ENCODE measurements around the gene SIVA1.

Gene SIVA1

DNA sequence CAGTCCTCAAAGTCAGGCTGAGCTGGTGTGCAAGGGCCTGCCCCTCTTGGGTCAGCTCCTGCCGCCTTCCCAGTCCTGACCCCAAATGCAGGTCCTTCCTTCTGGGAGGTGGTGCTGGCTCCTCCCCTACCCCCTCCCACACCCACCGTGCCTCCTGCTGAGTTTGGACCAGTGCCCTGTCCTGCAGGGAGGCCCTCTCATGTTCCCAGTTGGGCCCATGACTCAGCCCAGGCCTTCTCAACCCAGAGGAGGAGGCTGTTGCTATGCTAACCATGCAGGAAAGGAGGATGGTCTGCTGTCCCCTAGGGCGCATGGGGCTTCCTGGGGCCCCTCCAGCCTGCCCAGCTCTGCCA, 52.4 kb downstream of the SIVA1 start:
- no peak for FAIRE-seq

GRCh38 chr14:104805941-104806624, 53.1 kb downstream of the SIVA1 start:
- no peak for FAIRE-seq
- no peak for DNase-seq (ENCODE audit: insufficient read length, low spot score)

More for the DNA sequence above, 52.4 kb downstream of the SIVA1 start:
- DNase-seq (ENCODE audit: insufficient read length, low spot score) = no peak

DNA sequence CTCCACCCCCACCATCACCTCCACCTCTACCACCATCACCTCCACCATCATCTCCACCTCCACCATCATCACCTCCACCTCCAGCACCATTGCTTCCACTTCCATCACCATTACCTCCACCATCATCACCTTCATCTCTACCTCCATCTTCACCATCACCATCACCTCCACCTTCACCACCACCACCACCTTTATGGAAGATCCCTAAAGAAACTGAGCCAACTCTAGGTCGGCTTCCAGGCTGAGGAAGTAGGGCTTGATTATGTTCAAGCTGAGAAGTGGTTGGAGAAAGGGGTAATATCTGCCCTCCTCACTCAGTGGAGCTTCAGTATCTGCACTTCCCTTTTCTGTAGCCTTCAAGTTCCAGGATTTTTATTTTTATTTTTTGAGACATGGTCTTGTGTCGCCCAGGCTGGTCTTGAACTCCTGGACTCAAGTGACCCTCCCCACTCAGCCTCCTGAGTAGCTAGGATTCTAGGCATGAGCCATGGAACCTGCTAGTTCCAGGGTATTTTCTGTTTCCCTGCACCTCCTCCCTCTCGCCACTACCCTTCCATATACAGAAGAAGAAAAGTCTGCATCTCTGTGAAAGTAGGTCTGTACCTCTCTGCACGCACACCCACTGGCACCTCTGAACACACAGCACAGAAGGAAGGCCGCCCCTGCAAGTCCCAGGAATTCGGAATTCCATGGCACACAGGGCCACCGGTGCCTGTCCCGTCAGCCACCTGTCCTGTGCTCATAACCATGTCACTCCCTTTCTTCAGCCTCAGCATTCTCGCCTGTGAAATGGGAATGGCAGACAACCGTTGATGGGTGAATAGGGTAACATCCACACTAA, 53.9 kb downstream of the SIVA1 start:
- no peak for DNase-seq (ENCODE audit: insufficient read length, low spot score)
- FAIRE-seq = no peak

- DNase-seq (ENCODE audit: insufficient read length, low spot score) = no peak
- FAIRE-seq = no peak
Measured at GRCh38 chr14:104808456-104808855, 55.5 kb downstream of the SIVA1 start.
